OCI-M1 (cell line): Measurements from ENCODE around the gene LILRB1.
A peak's percentile ranks its signal among the peaks of the same experiment; 100 is the strongest.
"Not testable (repeated sequence)": the region's sequence is repeated elsewhere in the genome, so short reads cannot be mapped to it uniquely, and the experiment has no call there.

Experiments
- DNase-seq: peaks from one replicate; lab custom pipeline; 2025; lab: John Stamatoyannopoulos, UW

LILRB1 gene

GRCh38 chr19:54630262-54630661 lies at the start of gene LILRB1:
TSS of gene LILRB1 (plus strand) at chr19:54630484. CDS start at chr19:54631074, 590 bp downstream.
- DNase-seq, result peak; percentile 22

GRCh38 chr19:54586397-54586796 lies 43.9 kb upstream of the LILRB1 start:
- DNase-seq, result no peak

GRCh38 chr19:54587026-54587425 lies 43.3 kb upstream of the LILRB1 start:
- DNase-seq, result no peak

DNA sequence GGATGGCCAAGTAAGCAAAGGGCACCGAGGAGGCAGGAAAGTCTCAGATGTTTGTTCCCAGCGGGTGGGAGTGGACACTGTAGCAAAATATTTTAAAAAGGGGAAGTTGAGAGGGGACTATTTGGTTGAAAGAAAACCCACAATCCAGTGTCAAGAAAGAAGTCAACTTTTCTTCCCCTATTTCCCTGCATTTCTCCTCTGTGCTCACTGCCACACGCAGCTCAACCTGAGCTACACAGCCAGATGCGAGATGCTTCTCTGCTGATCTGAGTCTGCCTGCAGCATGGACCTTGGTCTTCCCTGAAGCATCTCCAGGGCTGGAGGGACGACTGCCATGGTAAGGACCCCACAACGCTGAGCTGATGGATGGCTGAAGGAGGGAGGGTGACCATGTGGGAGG lies 36.8 kb upstream of the LILRB1 start, which contains the start of gene LILRA1:
Gene LILRA1 (plus strand): TSS at position 188 of the 400 bp plus-strand sequence. CDS start 613 bp downstream, outside the sequence.
- peak; percentile 54 for DNase-seq

DNA sequence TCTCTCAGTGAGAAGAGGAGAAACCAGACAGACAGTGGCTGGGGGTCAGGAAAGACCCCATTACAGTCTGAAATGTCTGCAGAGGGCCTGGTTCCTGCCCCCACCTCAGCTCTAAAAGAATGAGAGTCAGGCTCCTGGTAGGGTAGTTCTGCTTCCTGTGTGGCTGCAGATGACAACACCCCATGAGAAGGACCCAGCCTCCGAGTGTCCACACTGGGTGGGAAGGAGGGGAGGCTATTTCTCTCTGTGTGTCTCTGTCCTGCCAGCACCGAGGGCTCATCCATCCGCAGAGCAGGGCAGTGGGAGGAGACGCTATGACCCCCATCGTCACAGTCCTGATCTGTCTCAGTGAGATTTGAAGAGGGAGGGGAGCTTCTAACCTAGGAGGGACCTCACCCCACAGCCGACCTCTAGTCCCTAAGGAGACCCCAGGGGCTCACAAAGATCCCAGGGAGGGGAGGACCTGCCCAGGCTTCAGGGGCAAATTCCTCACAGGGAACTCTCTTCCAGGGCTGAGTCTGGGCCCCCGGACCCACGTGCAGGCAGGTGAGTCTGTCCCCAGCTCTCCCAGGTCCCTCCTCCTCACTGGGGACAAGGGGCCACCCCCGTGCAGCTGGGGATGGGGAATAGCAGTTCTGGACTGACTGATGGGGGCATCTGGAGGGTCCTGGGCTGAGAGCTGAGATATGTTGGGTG lies 36.2 kb upstream of the LILRB1 start:
- DNase-seq, result not testable (repeated sequence)

GRCh38 chr19:54594737-54595136 lies 35.5 kb upstream of the LILRB1 start:
- DNase-seq, result no peak

DNA sequence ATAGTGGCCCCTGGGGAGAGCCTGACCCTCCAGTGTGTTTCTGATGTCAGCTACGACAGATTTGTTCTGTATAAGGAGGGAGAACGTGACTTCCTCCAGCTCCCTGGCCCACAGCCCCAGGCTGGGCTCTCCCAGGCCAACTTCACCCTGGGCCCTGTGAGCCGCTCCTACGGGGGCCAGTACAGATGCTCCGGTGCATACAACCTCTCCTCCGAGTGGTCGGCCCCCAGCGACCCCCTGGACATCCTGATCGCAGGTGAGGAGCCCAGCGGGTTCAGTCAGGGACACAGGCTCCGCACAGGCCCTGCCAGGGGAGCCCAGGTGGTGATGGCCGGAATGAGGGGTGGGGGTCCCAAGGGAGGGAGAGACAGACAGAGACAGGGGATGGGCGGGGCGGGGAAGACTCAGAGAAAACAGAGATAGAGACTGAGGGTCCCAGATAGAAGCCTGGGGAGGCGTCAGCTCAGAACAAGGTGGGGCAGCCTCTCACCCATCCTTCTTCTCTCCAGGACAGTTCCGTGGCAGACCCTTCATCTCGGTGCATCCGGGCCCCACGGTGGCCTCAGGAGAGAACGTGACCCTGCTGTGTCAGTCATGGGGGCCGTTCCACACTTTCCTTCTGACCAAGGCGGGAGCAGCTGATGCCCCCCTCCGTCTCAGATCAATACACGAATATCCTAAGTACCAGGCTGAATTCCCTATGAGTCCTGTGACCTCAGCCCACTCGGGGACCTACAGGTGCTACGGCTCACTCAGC lies 34.4 kb upstream of the LILRB1 start:
- not testable (repeated sequence) for DNase-seq

DNA sequence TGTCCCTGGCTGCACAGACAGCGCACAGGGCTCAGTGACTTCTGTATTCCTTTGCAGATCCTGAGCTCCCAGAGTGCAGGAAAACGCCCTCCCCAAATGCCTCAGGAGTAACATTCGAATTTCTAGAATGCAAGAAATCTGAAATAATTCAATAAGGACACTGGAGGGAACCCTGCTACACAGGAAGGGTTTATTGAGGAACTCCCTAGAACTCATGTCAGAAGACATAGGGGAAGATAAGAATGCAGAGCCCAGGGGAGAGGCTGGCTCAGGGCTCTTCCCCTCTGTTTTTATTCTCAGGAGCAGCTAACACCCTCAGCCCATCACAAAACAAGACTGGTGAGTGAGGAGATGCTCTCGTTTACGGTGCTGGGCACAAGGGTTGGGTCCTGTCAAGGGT lies 30.1 kb upstream of the LILRB1 start:
- DNase-seq, result no peak

- no peak for DNase-seq
Measured at GRCh38 chr19:54606230-54606629, 24.1 kb upstream of the LILRB1 start.

DNA sequence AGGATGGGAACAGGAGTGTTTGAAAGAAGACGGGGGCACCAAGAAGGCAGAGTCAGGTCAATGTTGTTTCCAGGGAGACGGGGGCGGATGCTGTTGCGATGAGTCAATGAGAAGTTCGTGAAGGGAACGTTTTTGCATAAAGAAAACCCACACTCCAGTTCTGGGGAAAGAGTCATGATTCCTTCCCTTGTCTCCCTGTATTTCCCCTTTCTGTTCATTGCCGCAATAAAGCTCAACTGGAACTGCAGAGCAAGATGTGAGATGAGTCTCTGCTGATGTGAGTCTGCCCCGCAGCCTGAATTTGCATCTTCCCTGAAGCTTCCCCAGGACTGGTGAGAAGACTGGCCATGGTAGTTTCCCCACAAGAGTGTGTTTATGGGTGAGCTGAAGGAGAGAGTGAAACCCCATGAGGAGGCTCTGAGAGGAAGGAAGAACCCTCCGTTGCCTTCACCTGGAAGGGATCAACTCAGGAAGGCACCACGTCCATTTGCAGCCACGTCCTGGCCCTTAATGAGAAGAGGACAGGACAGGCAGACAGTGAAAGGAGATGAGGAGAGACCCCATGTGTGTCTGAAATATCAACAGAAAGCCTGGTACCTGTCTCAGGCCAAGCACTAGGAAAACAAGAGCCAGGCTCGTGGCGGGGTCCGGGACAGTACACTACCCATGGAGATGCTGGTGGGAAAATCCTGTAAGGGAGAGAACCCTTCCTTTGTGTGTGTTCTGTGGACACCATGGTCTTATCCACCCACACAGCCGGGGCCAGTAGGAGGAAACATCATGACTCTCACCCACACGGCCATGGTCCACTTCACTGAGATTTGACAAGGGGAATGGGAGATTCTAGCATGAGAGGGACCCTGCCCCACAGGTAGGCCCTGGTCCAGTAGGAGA lies 23.1 kb upstream of the LILRB1 start:
- DNase-seq, result no peak

DNA sequence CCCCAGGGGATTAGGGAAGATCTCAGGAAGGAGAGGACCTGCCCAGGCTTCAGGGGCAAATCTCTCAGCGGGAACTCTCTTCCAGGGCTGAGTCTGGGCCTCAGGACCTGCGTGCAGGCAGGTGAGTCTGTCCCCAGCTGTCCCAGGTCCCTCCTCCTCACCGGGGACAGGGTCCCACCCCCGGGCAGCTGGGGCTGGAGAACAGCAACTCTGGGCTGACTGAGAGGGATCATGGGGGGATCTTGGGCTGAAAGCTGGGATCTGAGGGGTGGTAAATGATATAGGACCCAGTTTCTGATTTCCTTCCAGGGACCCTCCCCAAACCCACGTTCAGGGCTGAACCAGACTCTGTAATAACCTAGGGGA lies 22.5 kb upstream of the LILRB1 start:
- no peak for DNase-seq

GRCh38 chr19:54608205-54608604 lies 22.1 kb upstream of the LILRB1 start:
- no peak for DNase-seq

DNA sequence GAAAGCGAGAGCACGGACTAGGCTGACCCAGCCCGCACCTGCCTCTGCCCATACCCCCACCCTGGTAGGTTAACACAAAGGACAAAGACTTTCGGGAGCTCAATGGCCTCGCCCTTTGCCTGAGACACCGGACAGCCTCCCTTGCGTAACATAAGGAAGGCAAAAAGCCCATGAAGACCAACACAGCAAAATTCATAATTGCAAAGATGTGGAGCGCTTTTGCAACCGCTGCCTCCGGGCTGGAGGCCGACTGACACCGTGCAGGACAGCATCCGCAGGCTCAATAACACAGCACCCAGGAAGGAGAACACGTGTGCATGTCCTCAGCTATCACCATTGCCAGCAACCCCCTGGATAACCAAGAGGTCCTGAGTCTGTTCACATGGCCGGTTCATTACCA lies 21.5 kb upstream of the LILRB1 start:
- DNase-seq, result no peak

DNA sequence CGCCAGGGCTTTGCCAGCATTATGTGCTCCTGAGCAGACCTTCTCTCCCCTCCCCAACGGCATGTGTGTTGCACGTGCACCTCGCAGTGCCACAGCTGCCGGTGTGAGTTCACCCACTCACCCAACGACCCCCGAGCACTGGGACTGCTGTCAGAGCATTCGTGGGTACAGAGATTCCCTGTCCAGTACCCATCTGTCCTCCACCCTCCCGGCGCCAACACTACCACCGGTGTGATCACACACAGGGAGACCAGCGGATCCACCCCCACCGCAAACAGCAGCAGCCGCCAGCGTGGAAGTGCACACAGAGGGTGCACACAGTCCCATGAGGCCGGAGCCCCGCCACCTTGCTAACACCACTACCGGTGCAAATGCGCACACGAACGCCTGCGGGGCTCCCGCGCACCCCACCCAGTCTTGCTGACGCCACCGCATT lies 20.9 kb upstream of the LILRB1 start:
- DNase-seq, result no peak

- no peak for DNase-seq
Measured at GRCh38 chr19:54612428-54612827, 17.9 kb upstream of the LILRB1 start.

- DNase-seq, result no peak
Measured at GRCh38 chr19:54614726-54615125, 15.6 kb upstream of the LILRB1 start.

GRCh38 chr19:54616057-54616456 lies 14.2 kb upstream of the LILRB1 start:
- DNase-seq, result no peak

GRCh38 chr19:54616821-54617560 lies 13.3 kb upstream of the LILRB1 start:
- no peak for DNase-seq

- no peak for DNase-seq
Measured at GRCh38 chr19:54620464-54620863, 9.8 kb upstream of the LILRB1 start.

GRCh38 chr19:54622431-54622830 lies 7.9 kb upstream of the LILRB1 start:
- peak; percentile 12 for DNase-seq

DNA sequence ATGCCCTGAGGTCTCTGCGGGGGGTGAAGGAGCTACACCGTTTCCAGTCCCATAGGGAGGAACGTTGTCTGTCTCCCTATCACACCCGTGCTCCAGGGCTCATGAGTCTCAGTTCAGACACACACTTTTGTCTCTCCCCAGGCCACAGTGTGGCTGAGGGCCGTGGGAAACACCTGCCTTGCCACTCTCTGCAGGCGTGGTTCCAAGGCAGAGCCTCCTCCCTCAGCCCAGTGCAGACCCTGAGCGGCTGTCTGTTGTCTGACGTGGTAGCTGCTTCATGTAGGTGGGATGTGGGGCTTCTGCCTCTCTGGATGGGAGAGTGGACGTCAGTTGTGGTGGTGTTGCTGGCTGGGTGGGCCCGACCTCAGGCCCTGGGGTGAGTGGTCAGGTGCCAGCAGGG lies 6.0 kb upstream of the LILRB1 start:
- not testable (repeated sequence) for DNase-seq
